ENCODE data around the gene RAB1B.

DNA sequence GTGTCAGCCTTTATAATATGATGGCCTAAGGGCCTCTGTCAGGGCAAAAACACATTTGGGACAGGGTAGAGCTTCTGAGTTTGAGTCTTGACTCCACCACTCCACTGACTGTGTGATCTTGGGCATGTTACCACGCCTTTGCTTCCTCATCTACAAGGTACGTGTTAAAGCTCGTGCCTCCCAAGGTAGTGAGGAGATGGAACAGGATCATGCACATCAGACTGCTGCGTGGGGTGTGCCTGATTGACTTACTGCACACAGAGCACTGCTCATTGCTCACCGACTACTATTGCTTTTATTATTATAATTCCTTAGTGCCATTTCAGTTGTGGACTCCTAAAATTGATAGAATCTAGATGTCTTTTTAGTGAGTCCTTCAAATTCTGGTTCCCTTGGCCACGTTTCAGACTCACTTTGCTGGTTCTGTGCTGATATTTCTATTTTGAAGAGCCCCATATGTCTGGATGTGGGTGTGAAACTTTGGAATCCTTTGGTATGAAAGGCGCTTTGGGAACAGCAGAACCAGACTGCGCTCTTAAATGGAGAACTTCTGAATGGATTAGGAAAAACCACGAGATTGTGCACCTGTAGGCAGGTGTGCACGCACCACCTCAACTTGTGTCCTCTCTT, 44.1 kb upstream of the RAB1B start:
- TF ChIP-seq, protein P1, sequence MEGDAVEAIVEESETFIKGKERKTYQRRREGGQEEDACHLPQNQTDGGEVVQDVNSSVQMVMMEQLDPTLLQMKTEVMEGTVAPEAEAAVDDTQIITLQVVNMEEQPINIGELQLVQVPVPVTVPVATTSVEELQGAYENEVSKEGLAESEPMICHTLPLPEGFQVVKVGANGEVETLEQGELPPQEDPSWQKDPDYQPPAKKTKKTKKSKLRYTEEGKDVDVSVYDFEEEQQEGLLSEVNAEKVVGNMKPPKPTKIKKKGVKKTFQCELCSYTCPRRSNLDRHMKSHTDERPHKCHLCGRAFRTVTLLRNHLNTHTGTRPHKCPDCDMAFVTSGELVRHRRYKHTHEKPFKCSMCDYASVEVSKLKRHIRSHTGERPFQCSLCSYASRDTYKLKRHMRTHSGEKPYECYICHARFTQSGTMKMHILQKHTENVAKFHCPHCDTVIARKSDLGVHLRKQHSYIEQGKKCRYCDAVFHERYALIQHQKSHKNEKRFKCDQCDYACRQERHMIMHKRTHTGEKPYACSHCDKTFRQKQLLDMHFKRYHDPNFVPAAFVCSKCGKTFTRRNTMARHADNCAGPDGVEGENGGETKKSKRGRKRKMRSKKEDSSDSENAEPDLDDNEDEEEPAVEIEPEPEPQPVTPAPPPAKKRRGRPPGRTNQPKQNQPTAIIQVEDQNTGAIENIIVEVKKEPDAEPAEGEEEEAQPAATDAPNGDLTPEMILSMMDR (IDR thresholded peaks at IDR 0.05), result no peak
- no peak for TF ChIP-seq POLR2A (IDR thresholded peaks at IDR 0.05)
- no peak for TF ChIP-seq EP300 (IDR thresholded peaks at IDR 0.05)
